H1 (cell line): ENCODE results near the gene CAP1. TPM values are rescaled to one million over a fixed set of nuclear protein-coding genes. Genes with fewer than 3 reads are reported as not detected.

Experiments used
- ASH2L ChIP-seq: fragments of 200-600, 300-600 bp; sonication (generic); IDR thresholded peaks from one replicate; pipeline ENCODE4 v1.7.1; 2017; ENCODE audit warnings: low read length
- CEBPB ChIP-seq: IDR thresholded peaks from 2 replicates; pipeline ENCODE4 v1.6.1; 2012; ENCODE audit warnings: low read depth, low read length
- CHD2 ChIP-seq: IDR thresholded peaks from 2 replicates; pipeline ENCODE4 v1.6.1; 2012; ENCODE audit warnings: low read length, improper control_type of control experiment
- CREB1 ChIP-seq: IDR thresholded peaks from 2 replicates; pipeline ENCODE4 v1.6.1; 2012; ENCODE audit warnings: inconsistent platforms
- RBBP5 ChIP-seq: IDR thresholded peaks from 2 replicates; pipeline ENCODE4 v1.7.1; 2012; ENCODE audit warnings: low read depth, mild to moderate bottlenecking, inconsistent platforms, low read length, moderate library complexity, borderline replicate concordance
- SP4 ChIP-seq: IDR thresholded peaks from 2 replicates; pipeline ENCODE4 v1.6.1; 2012; ENCODE audit warnings: low read length, inconsistent platforms
- SUZ12 ChIP-seq: fragments of 200-600 bp; sonication (generic); IDR thresholded peaks from 2 replicates; pipeline ENCODE4 v1.6.1; 2012; ENCODE audit warnings: mild to moderate bottlenecking, inconsistent platforms, low read length, moderate library complexity, mixed read lengths
- TAF7 ChIP-seq: optimal IDR thresholded peaks from 2 replicates; pipeline ENCODE3; 2011; ENCODE audit warnings: low read depth, mild to moderate bottlenecking, inconsistent platforms, low read length, moderate library complexity, borderline replicate concordance
- polyA plus RNA-seq, 7 experiments: library from polyadenylated mRNA; depleted of rRNA in 3 of 7; stranded (reverse) in 5 of 7; unstranded in 2 of 7; fragments of >200 nt in 5 of 7; fragments of 200-250 nt in 2 of 7; gene quantifications; 1 replicate in 5 of 7; 2 replicates in 1 of 7; 4 replicates in 1 of 7; pipeline versions ENCODE4 v1.2.1 to v1.2.3, GENCODE V29; 2011 to 2013; ENCODE audit warnings: missing spikeins in 2 of 7, mixed read lengths in 2 of 7
- total RNA-seq: library from RNA; stranded (reverse); fragmentation: NEBNext Ultra II Directional; extraction: Animal tissue kit (Norgen Biotek cat#: 25700); gene quantifications from 2 replicates; pipeline ENCODE4 v1.2.1, GENCODE V29; 2021
- TF ChIP-seq, protein P1 (sequence below): IDR thresholded peaks from 2 replicates; pipeline ENCODE4 v1.6.1; 2012; ENCODE audit warnings: inconsistent platforms

The CAP1 gene
- total and polyA plus RNA-seq, 2 of the 8 experiments (the other 6 are each of a cell fraction or from before 2014, with no cell fraction given), result 140 to 295 TPM

DNA sequence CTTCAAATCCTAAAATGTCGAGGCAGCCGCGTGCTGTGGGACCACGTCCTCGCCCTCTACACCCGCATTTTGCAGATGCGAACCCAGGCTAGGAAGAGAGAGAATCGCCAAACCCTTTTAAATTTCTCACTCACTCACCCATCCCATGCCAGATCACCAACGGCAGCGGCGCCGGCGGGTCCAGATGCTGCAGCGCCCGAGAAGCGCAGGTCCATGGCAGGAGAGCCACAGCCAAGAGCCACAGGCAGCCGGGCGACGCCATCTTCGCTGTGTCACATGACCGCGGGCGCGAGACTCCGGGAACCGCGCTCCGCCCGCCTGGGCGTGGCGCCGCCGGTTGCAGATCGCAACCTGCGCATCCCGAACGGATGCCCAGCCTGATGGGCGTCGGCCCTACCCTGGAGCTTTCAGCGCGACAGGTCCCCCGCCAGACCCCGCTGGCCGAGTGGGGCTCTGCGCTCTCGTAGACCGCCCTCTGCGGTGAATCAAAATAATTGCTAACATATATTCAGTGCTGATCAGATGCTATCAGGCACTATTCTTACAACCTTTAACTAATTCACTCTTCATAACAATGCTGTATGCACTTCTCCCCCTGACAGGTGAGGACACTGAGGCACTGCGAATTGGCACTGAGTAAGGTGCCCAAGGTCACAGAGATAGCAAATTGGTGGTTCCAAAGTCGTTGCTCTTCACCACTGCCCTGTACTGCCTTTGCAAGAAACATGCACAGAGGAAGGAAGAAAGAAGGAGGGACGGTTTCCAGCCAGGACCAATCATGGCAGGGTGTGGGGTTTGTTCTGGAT lies 56.7 kb downstream of the CAP1 start, which contains the start of gene PPT1 (continued):
- peak; percentile 79; the same call in 1 of the 2 replicates for TF ChIP-seq SP4
- TF ChIP-seq, protein P1, sequence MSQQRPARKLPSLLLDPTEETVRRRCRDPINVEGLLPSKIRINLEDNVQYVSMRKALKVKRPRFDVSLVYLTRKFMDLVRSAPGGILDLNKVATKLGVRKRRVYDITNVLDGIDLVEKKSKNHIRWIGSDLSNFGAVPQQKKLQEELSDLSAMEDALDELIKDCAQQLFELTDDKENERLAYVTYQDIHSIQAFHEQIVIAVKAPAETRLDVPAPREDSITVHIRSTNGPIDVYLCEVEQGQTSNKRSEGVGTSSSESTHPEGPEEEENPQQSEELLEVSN, result peak; percentile 97
- peak; percentile 69 for TF ChIP-seq ASH2L
- TF ChIP-seq CEBPB, result no peak
- TF ChIP-seq SUZ12, result no peak
- TF ChIP-seq CREB1, result peak; percentile 30; the same call in 1 of the 2 replicates
- 0 out of 2 replicates have a peak, but pooled peaks have one; percentile 11 for TF ChIP-seq CHD2
- TF ChIP-seq TAF7, result peak; percentile 46
- TF ChIP-seq RBBP5, result peak; percentile 72
- TF ChIP-seq, all 59 proteins: peak for 23
